ENCODE results near the gene ARRDC5.
A peak's percentile ranks its signal among the peaks of the same experiment; 100 is the strongest.
"Not testable (repeated sequence)": the region's sequence is repeated elsewhere in the genome, so short reads cannot be mapped to it uniquely, and the experiment has no call there.

The ARRDC5 gene

GRCh38 chr19:4867534-4868285, 35.0 kb downstream of the ARRDC5 start, which contains the start of gene PLIN3:
TSS of gene PLIN3 (minus strand) at chr19:4867667. CDS start at chr19:4861394, 6,273 bp downstream.
- DNase-seq, result peak; percentile 95

GRCh38 chr19:4866595-4867424, 35.9 kb downstream of the ARRDC5 start:
- peak; percentile 64 for DNase-seq

DNA sequence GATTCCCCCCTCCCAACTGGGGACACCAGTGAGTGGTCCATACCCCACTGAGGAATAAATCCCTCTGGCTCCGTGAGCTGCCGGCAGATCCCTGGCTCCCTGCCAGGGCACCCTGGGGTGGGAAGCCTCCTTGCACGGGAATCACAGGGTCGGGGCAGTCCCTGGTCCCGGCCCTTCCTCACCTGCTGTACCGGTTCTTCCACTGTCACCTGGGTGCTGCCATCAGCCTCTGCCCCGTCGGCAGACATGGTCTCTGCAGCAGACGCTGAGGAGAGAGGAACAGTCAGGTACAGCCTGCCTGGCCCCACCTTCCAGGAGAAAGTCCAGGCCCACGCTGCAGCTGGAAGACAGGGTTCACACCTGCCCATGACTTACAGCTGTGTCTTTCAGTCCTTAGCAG, 41.5 kb downstream of the ARRDC5 start:
- no peak for DNase-seq

GRCh38 chr19:4859697-4860096, 43.0 kb downstream of the ARRDC5 start:
- no peak for DNase-seq

GRCh38 chr19:4856468-4856867, 46.2 kb downstream of the ARRDC5 start:
- DNase-seq, result not testable (repeated sequence)

DNA sequence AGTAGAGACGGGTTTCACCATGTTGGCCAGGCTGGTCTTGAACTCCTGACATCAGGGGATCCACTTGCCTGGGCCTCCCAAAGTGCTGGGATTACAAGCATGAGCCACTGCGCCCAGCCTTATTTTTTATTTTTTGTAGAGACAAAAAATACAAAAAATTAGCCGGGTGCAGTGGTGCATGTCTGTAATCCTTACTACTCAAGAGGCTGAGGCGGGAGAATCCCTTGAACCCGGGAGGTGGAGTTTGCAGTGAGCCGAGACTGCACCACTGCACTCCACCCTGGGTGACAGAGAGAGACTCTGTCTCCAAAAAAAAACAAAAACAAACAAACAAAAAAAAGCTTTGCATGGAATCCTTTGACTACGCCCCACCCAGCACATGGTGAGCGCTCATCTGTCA, 49.2 kb downstream of the ARRDC5 start:
- DNase-seq, result not testable (repeated sequence)

DNA sequence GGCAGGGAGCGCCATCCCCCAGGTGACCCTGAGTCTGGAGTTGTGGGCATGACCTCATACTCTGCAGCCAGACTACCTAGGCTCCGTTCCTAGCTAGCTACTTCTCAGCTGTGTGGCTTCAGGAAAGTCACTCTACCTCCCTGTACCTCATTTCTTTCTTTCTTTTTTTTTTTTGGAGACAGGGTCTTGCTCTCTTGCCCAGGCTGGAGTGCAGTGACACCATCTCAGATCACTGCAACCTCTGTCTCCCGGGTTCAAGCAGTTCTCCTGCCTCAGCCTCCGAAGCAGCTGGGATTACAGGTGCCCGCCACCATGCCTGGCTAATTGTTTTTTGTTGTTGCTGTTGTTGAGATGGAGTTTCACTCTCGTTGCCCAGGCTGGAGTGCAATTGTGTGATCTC, 50.2 kb downstream of the ARRDC5 start:
- no peak for DNase-seq

- peak; percentile 53 for DNase-seq
Observed at GRCh38 chr19:4851551-4852290, 51.0 kb downstream of the ARRDC5 start.

DNA sequence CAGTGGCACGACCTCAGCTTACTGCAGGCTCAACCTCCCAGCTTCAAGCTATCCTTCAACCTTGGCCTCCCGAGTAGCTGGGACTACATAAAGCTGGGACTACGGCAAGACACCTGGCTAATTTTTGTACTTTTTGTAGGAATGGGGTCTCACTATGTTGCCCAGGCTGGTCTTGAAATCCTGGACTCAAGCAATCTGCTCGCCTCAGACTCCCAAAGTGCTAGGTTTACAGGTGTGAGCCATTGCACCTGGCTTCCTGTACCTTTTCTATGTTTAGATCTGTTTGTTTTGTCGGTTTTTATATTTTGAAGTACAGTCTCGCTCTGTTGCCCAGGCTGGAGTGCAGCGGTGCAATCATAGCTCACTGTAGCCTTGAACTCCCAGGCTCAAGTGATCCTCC, 53.7 kb downstream of the ARRDC5 start:
- DNase-seq, result no peak

DNA sequence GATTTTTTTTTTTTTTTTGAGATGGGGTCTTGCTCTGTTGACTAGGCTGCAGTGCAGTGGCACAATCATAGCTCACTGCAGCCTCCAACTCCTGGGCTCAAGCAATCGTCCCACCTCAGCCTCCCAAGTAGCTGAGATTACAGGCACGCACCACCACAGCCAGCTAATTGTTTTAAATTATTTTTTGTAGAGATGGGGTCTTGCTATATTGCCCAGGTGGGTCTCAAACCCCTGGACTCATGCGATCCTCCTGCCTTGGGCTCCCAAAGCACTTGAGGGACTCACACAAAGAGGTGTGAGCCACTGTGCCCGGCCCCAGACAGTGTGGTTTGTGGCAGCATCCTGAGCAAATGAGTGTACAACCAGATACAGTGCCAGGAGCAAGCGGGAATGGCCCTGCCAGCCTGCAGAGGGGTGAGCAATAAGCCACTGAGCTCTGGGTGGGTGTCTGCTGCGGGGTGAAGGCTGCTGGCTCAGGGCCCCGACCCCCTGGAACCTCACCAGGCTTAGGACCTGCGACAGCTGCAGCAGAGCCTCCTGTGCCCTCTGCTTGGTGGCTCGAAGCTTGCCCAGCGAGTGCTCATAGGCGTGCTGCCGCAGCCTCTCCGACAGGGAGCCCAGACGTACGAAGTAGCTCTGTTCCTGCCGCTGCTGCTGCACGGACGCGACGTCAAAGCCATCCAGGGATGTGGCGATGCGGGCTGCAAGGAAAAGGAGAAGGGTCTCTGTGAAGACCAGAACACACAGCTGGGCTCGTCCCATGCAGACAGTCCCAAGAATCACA, 55.3 kb downstream of the ARRDC5 start:
- DNase-seq, result no peak

- peak; percentile 73 for DNase-seq
Observed at GRCh38 chr19:4845975-4846374, 56.7 kb downstream of the ARRDC5 start.

GRCh38 chr19:4844348-4845179, 58.1 kb downstream of the ARRDC5 start:
- no peak for DNase-seq

- no peak for DNase-seq
Observed at GRCh38 chr19:4843647-4843965, 59.1 kb downstream of the ARRDC5 start.
